AG09309 (cell line): ENCODE measurements around the gene RFXAP.

Experiments
- DNase-seq: peaks from one replicate; pipeline ENCODE4 v3.0.0-alpha.2; 2010; ENCODE audit warnings: low read depth
- H3K4me3 ChIP-seq: 2 replicates; pipeline ENCODE4 v1.5.1; 2011; ENCODE audit warnings: mild to moderate bottlenecking, low read depth, low read length, moderate library complexity; ENCODE audit not compliant: control insufficient read depth
- CTCF ChIP-seq: IDR thresholded peaks from 2 replicates; pipeline ENCODE4 v1.5.1; 2011; ENCODE audit warnings: mild to moderate bottlenecking, low read depth, low read length, inconsistent platforms; ENCODE audit not compliant: insufficient read depth, control insufficient read depth; ENCODE audit errors: missing control alignments

Gene RFXAP

GRCh38 chr13:36872621-36873020 lies 53.6 kb downstream of the RFXAP start:
- no peak overlapping the region for H3K4me3 ChIP-seq
- no peak for TF ChIP-seq CTCF
- no peak for DNase-seq

DNA sequence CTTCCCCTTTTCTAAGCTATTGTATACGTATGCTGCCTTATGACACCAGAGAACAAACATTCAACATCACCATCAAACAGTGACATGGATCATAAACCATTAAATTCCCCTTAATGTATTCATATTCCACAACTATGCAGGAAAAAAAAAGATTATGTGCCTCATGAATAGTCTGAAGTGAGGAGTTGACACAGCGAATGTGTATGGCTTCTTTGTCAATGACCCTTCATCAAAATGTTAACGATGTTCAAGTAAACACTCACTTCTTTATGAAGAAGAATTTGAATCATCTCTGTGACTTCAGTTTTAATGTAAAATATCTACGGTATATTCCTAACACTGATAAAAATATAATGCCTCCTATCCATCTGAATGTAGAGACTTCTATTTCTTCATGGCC lies 56.4 kb downstream of the RFXAP start:
- DNase-seq: no peak
- TF ChIP-seq CTCF: no peak

DNA sequence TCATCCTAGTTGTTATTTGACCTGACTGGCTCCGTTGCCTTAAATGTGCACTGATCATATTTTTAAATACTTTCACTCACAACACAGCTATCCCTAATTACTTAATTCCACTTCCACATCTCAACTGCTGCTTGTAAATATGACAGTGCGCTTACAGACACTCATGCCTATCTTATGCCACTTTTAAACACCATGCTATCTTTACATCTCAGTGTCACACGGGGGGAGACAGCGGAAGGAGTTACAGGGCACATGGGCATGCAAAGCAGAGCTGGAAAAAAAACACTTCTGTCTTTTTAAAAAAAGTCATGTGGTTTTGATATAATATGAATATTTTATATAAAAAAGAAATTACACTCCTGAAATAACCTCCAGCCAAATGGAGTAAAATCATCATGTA lies 56.9 kb downstream of the RFXAP start:
- no peak overlapping the region for H3K4me3 ChIP-seq
- no peak for TF ChIP-seq CTCF
- DNase-seq: no peak

More for the DNA sequence above, 56.4 kb downstream of the RFXAP start:
- H3K4me3 ChIP-seq: no peak overlapping the region
